Measurements from ENCODE around the gene GRAMD4. TPM values are rescaled to one million over a fixed set of nuclear protein-coding genes. Genes with fewer than 3 reads are reported as not detected.
"Not testable (repeated sequence)": the region's sequence is repeated elsewhere in the genome, so short reads cannot be mapped to it uniquely, and the experiment has no call there.

The GRAMD4 gene
- total and polyA plus RNA-seq, 4 experiments from 2014 or later, result 0.73 to 19.6 (median 11.6) TPM

GRCh38 chr22:46631113-46631512 lies 10.9 kb downstream of the GRAMD4 start:
- Mint-ChIP-seq H3K4me3 (no peak overlapping the region), H3K9me3 (no peaks in the 10 kb centered on the region), H3K36me3 (no peaks in the 10 kb centered on the region), H3K27me3 (no peaks in the 10 kb centered on the region), H3K4me1 (peaks cover 0 to 5% (median under 1%) of the 10 kb centered on the region in 4 donors), H3K27ac (no peak overlapping the region)
- Histone ChIP-seq H3K36me3 (ENCODE audit: insufficient read depth, low read length) (no peaks in the 10 kb centered on the region), H3K27ac (ENCODE audit: low read depth, low read length) (no peak overlapping the region), H3K4me1 (ENCODE audit: insufficient read depth, low read length) (no peaks in the 10 kb centered on the region), H3K27me3 (ENCODE audit: insufficient read depth, low read length) (no peaks in the 10 kb centered on the region), H3K9me3 (ENCODE audit: control insufficient read depth in 1 of 2, low read length in 2 of 2) (no peaks in the 10 kb centered on the region), H3K4me3 (ENCODE audit: low read length in 2 of 2) (no peak overlapping the region)
- intact Hi-C loops (cut with micrococcal nuclease), result no loop called here
- ChIA-PET CTCF (ENCODE audit: partially characterized antibody) (no interaction called here), POLR2A (ENCODE audit: partially characterized antibody) (no interaction called here)
- no peak for DNase-seq

- H3K4me3 Mint-ChIP-seq, result no peak overlapping the region
- H3K27ac Mint-ChIP-seq, result no peak overlapping the region
- peaks cover 0 to 5% (median under 1%) of the 10 kb centered on the region in 4 donors for H3K4me1 Mint-ChIP-seq
- no peaks in the 10 kb centered on the region for H3K27me3 Mint-ChIP-seq
- Histone ChIP-seq H3K36me3 (ENCODE audit: insufficient read depth, low read length) (no peaks in the 10 kb centered on the region), H3K4me3 (ENCODE audit: low read length in 2 of 2) (no peak overlapping the region), H3K27me3 (ENCODE audit: insufficient read depth, low read length) (no peaks in the 10 kb centered on the region), H3K27ac (ENCODE audit: low read depth, low read length) (no peak overlapping the region), H3K9me3 (ENCODE audit: control insufficient read depth in 1 of 2, low read length in 2 of 2) (no peaks in the 10 kb centered on the region), H3K4me1 (ENCODE audit: insufficient read depth, low read length) (no peaks in the 10 kb centered on the region)
- H3K9me3 Mint-ChIP-seq, result no peaks in the 10 kb centered on the region
- ChIA-PET CTCF (ENCODE audit: partially characterized antibody) (no interaction called here), POLR2A (ENCODE audit: partially characterized antibody) (no interaction called here)
- intact Hi-C loops (cut with micrococcal nuclease), result no loop called here
- no peaks in the 10 kb centered on the region for H3K36me3 Mint-ChIP-seq
- DNase-seq, result no peak
Observed at GRCh38 chr22:46632646-46633249, 12.6 kb downstream of the GRAMD4 start.

GRCh38 chr22:46633334-46633890 lies 13.2 kb downstream of the GRAMD4 start:
- H3K4me1 ChIP-seq (ENCODE audit: insufficient read depth, low read length), result no peaks in the 10 kb centered on the region
- H3K27ac ChIP-seq (ENCODE audit: low read depth, low read length), result no peak overlapping the region
- Mint-ChIP-seq H3K4me1 (peaks cover 0 to 5% (median under 1%) of the 10 kb centered on the region in 4 donors), H3K27me3 (no peaks in the 10 kb centered on the region), H3K27ac (no peak overlapping the region), H3K4me3 (no peak overlapping the region), H3K36me3 (no peaks in the 10 kb centered on the region), H3K9me3 (no peaks in the 10 kb centered on the region)
- intact Hi-C loops (cut with micrococcal nuclease), result no loop called here
- no peak overlapping the region for H3K4me3 ChIP-seq (ENCODE audit: low read length in 2 of 2)
- ChIA-PET CTCF (ENCODE audit: partially characterized antibody) (no interaction called here), POLR2A (ENCODE audit: partially characterized antibody) (no interaction called here)
- H3K27me3 ChIP-seq (ENCODE audit: insufficient read depth, low read length), result no peaks in the 10 kb centered on the region
- no peak for DNase-seq
- no peaks in the 10 kb centered on the region for H3K36me3 ChIP-seq (ENCODE audit: insufficient read depth, low read length)
- no peaks in the 10 kb centered on the region for H3K9me3 ChIP-seq (ENCODE audit: control insufficient read depth in 1 of 2, low read length in 2 of 2)

- intact Hi-C loops (cut with micrococcal nuclease), result no loop called here
- no peaks in the 10 kb centered on the region for H3K9me3 Mint-ChIP-seq
- CTCF ChIA-PET (ENCODE audit: partially characterized antibody), result no interaction called here
- H3K27me3 ChIP-seq (ENCODE audit: insufficient read depth, low read length), result no peaks in the 10 kb centered on the region
- no peak overlapping the region for H3K4me3 Mint-ChIP-seq
- no peaks in the 10 kb centered on the region for H3K4me1 ChIP-seq (ENCODE audit: insufficient read depth, low read length)
- H3K27me3 Mint-ChIP-seq, result no peaks in the 10 kb centered on the region
- no peak overlapping the region for H3K4me3 ChIP-seq (ENCODE audit: low read length in 2 of 2)
- DNase-seq, result no peak
- POLR2A ChIA-PET (ENCODE audit: partially characterized antibody), result no interaction called here
- no peak overlapping the region for H3K27ac ChIP-seq (ENCODE audit: low read depth, low read length)
- H3K36me3 Mint-ChIP-seq, result peaks cover 0 to 2% of the 10 kb centered on the region in 2 donors
- H3K36me3 ChIP-seq (ENCODE audit: insufficient read depth, low read length), result no peaks in the 10 kb centered on the region
- H3K27ac Mint-ChIP-seq, result peak overlapping the region in 2 of 7 donors; percentile 32 to 85
- peaks cover 4 to 9% (median 4%) of the 10 kb centered on the region in 4 donors for H3K4me1 Mint-ChIP-seq
- H3K9me3 ChIP-seq (ENCODE audit: control insufficient read depth in 1 of 2, low read length in 2 of 2), result no peaks in the 10 kb centered on the region
Observed at GRCh38 chr22:46634011-46634699, 14.0 kb downstream of the GRAMD4 start.

GRCh38 chr22:46634973-46635685 lies 14.9 kb downstream of the GRAMD4 start:
- H3K4me3 ChIP-seq (ENCODE audit: low read length in 2 of 2); H3K27ac ChIP-seq (ENCODE audit: low read depth, low read length); H3K27me3 ChIP-seq (ENCODE audit: insufficient read depth, low read length); H3K27ac Mint-ChIP-seq; H3K36me3 Mint-ChIP-seq; H3K4me1 ChIP-seq (ENCODE audit: insufficient read depth, low read length); H3K9me3 ChIP-seq (ENCODE audit: control insufficient read depth in 1 of 2, low read length in 2 of 2); H3K36me3 ChIP-seq (ENCODE audit: insufficient read depth, low read length); H3K9me3 Mint-ChIP-seq; H3K4me3 Mint-ChIP-seq; DNase-seq; H3K27me3 Mint-ChIP-seq; POLR2A ChIA-PET (ENCODE audit: partially characterized antibody); CTCF ChIA-PET (ENCODE audit: partially characterized antibody); H3K4me1 Mint-ChIP-seq; intact Hi-C loops (cut with micrococcal nuclease): not testable (repeated sequence)

- no peak overlapping the region for H3K27ac Mint-ChIP-seq
- no peak overlapping the region for H3K27ac ChIP-seq (ENCODE audit: low read depth, low read length)
- intact Hi-C loops (cut with micrococcal nuclease), result no loop called here
- H3K4me3 ChIP-seq (ENCODE audit: low read length in 2 of 2), result no peak overlapping the region
- no peak overlapping the region for H3K4me3 Mint-ChIP-seq
- ChIA-PET POLR2A (ENCODE audit: partially characterized antibody) (no interaction called here), CTCF (ENCODE audit: partially characterized antibody) (no interaction called here)
- H3K36me3 Mint-ChIP-seq, result peaks cover 0 to 3% of the 10 kb centered on the region in 2 donors
- peaks cover 4 to 9% (median 5%) of the 10 kb centered on the region in 4 donors for H3K4me1 Mint-ChIP-seq
- H3K27me3 ChIP-seq (ENCODE audit: insufficient read depth, low read length), result no peaks in the 10 kb centered on the region
- no peak for DNase-seq
- no peaks in the 10 kb centered on the region for H3K9me3 ChIP-seq (ENCODE audit: control insufficient read depth in 1 of 2, low read length in 2 of 2)
- no peaks in the 10 kb centered on the region for H3K27me3 Mint-ChIP-seq
- H3K4me1 ChIP-seq (ENCODE audit: insufficient read depth, low read length), result no peaks in the 10 kb centered on the region
- no peaks in the 10 kb centered on the region for H3K9me3 Mint-ChIP-seq
- H3K36me3 ChIP-seq (ENCODE audit: insufficient read depth, low read length), result no peaks in the 10 kb centered on the region
Observed at GRCh38 chr22:46635756-46636155, 15.6 kb downstream of the GRAMD4 start.

- H3K9me3 Mint-ChIP-seq, result no peaks in the 10 kb centered on the region
- H3K27ac Mint-ChIP-seq, result no peak overlapping the region
- H3K4me1 Mint-ChIP-seq, result peaks cover 5 to 9% (median 6%) of the 10 kb centered on the region in 4 donors
- no peak for DNase-seq
- intact Hi-C loops (cut with micrococcal nuclease), result no loop called here
- Histone ChIP-seq H3K27ac (ENCODE audit: low read depth, low read length) (no peak overlapping the region), H3K9me3 (ENCODE audit: control insufficient read depth in 1 of 2, low read length in 2 of 2) (no peaks in the 10 kb centered on the region), H3K4me3 (ENCODE audit: low read length in 2 of 2) (no peak overlapping the region), H3K36me3 (ENCODE audit: insufficient read depth, low read length) (no peaks in the 10 kb centered on the region), H3K27me3 (ENCODE audit: insufficient read depth, low read length) (no peaks in the 10 kb centered on the region), H3K4me1 (ENCODE audit: insufficient read depth, low read length) (no peaks in the 10 kb centered on the region)
- ChIA-PET POLR2A (ENCODE audit: partially characterized antibody) (no interaction called here), CTCF (ENCODE audit: partially characterized antibody) (interaction anchor here (1.6 kb wide), 1 partner anchor 73 kb away, joined by 5 read pairs; no protein-coding TSS in a partner anchor)
- no peaks in the 10 kb centered on the region for H3K27me3 Mint-ChIP-seq
- peaks cover under 1 to 4% of the 10 kb centered on the region in 2 donors for H3K36me3 Mint-ChIP-seq
- no peak overlapping the region for H3K4me3 Mint-ChIP-seq
Observed at GRCh38 chr22:46636221-46637002, 16.2 kb downstream of the GRAMD4 start.

Measured in CD4-positive, alpha-beta memory T cell (primary cell).